ENCODE measurements around the gene STAT1. TPM values are rescaled to one million over a fixed set of nuclear protein-coding genes. Genes with fewer than 3 reads are reported as not detected.

The STAT1 gene
- total RNA-seq, 6 donors from 2014 or later: 69.3 to 120 (median 83.1) TPM

- ATAC-seq (ENCODE audit: low FRiP score in 2 of 2) (no peak), DNase-seq (no peak)
- Histone ChIP-seq H3K27ac (peak overlapping the region in 1 of 4 donors; percentile 43), H3K9me3 (no peaks in the 10 kb centered on the region), H3K4me1 (no peaks in the 10 kb centered on the region), H3K4me3 (no peak overlapping the region), H3K36me3 (peaks cover 56 to 100% (median 84%) of the 10 kb centered on the region in 4 donors), H3K27me3 (no peaks in the 10 kb centered on the region)
- 39 to 52% methylated on average over 2 of the region's 2 CpGs for WGBS, 2 donors
- TF ChIP-seq POLR2AphosphoS5 (IDR thresholded peaks at IDR 0.05) (no peak), POLR2A (IDR thresholded peaks at IDR 0.05) (no peak), EP300 (IDR thresholded peaks at IDR 0.05) (no peak), CTCF (IDR thresholded peaks at IDR 0.05) (no peak)
Measured at GRCh38 chr2:191001032-191001431, 12.9 kb downstream of the STAT1 start.

GRCh38 chr2:190999949-191000665 lies 13.9 kb downstream of the STAT1 start:
- H3K36me3 ChIP-seq: peaks cover 64 to 100% (median 84%) of the 10 kb centered on the region in 4 donors
- no peak overlapping the region for H3K4me3 ChIP-seq
- no peak for TF ChIP-seq CTCF (IDR thresholded peaks at IDR 0.05)
- TF ChIP-seq EP300 (IDR thresholded peaks at IDR 0.05): no peak
- TF ChIP-seq POLR2A (IDR thresholded peaks at IDR 0.05): no peak
- no peak for TF ChIP-seq POLR2AphosphoS5 (IDR thresholded peaks at IDR 0.05)
- no peak for DNase-seq
- H3K27ac ChIP-seq: no peak overlapping the region
- ATAC-seq (ENCODE audit: low FRiP score in 2 of 2): no peak
- 82 to 90% methylated on average over 9 of the region's 9 CpGs for WGBS, 2 donors
- H3K9me3 ChIP-seq: no peaks in the 10 kb centered on the region
- H3K4me1 ChIP-seq: no peaks in the 10 kb centered on the region
- no peaks in the 10 kb centered on the region for H3K27me3 ChIP-seq

- Histone ChIP-seq H3K4me3 (no peak overlapping the region), H3K27ac (no peak overlapping the region), H3K9me3 (no peaks in the 10 kb centered on the region), H3K27me3 (no peaks in the 10 kb centered on the region), H3K4me1 (no peaks in the 10 kb centered on the region), H3K36me3 (peaks cover 60 to 100% (median 84%) of the 10 kb centered on the region in 4 donors)
- TF ChIP-seq EP300 (IDR thresholded peaks at IDR 0.05): no peak
- no peak for TF ChIP-seq POLR2AphosphoS5 (IDR thresholded peaks at IDR 0.05)
- no peak for TF ChIP-seq CTCF (IDR thresholded peaks at IDR 0.05)
- TF ChIP-seq POLR2A (IDR thresholded peaks at IDR 0.05): no peak
- WGBS, 2 donors: 85% methylated on average over 7 of the region's 7 CpGs
- no peak for ATAC-seq (ENCODE audit: low FRiP score in 2 of 2)
- DNase-seq: no peak
Measured at GRCh38 chr2:190999058-190999457, 14.9 kb downstream of the STAT1 start.

- H3K4me3 ChIP-seq: no peak overlapping the region
- DNase-seq (no peak), ATAC-seq (ENCODE audit: low FRiP score in 2 of 2) (peak in 1 of 2 donors; percentile 50)
- no peaks in the 10 kb centered on the region for H3K27me3 ChIP-seq
- 88 to 91% methylated on average over 8 of the region's 8 CpGs for WGBS, 2 donors
- TF ChIP-seq POLR2AphosphoS5 (IDR thresholded peaks at IDR 0.05) (no peak), POLR2A (IDR thresholded peaks at IDR 0.05) (no peak), EP300 (IDR thresholded peaks at IDR 0.05) (no peak), CTCF (IDR thresholded peaks at IDR 0.05) (no peak)
- no peaks in the 10 kb centered on the region for H3K4me1 ChIP-seq
- H3K36me3 ChIP-seq: peaks cover 54 to 100% (median 85%) of the 10 kb centered on the region in 4 donors
- no peaks in the 10 kb centered on the region for H3K9me3 ChIP-seq
- no peak overlapping the region for H3K27ac ChIP-seq
Measured at GRCh38 chr2:190997526-190998113, 16.4 kb downstream of the STAT1 start.
